Measurements from ENCODE around the gene LRRC26.

LRRC26 gene

DNA sequence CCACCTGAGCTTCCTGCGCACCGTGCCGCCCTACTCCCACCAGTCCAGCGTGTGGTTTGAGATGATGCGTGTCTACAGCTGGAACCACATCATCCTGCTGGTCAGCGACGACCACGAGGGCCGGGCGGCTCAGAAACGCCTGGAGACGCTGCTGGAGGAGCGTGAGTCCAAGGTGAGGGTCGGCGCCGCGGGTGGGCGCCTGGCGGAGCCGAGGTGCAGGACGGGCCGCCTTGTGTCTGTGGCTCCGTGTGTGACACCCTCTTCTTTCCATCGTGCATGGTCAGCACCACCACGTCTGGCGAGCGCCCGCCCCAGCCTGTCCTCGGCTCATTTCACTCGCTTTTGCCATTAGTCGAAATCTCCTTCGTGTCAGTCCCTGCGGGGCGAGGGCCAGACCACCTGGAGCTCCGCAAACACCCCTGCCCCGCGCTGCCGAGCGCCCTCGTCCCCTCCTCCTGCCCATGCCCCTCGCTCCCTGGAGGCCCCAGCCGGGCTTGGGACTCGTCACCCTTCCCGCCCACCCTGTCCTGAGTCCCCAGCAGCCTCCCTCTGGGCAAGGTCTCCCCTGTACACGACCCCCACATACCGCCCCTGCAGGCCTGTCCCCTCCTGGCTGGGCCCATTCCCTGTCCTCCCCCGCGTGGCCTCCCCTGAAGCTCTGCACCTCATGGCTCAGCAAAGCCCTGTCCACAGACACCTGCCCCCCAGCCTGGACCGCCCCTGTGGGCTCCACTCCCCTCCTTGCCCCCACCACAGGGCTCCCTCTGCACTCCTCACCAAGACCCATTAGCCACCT lies 23.9 kb downstream of the LRRC26 start:
- peaks cover 47% of the 10 kb centered on the region for H3K27me3 ChIP-seq (ENCODE audit: insufficient read depth, low read length)
- no peaks in the 10 kb centered on the region for H3K4me1 ChIP-seq (ENCODE audit: insufficient read depth, low read length)
- no peak overlapping the region for H3K27ac ChIP-seq (ENCODE audit: low read depth, low read length)
- H3K9ac ChIP-seq (ENCODE audit: low read depth, low read length): no peak overlapping the region
- H3K36me3 ChIP-seq (ENCODE audit: insufficient read depth, low read length): no peaks in the 10 kb centered on the region
- H3K4me3 ChIP-seq (ENCODE audit: low read length): no peak overlapping the region
- WGBS: 52% methylated on average over 49 of the region's 49 CpGs
- H3K9me3 ChIP-seq (ENCODE audit: insufficient read depth, low read depth, low read length): no peaks in the 10 kb centered on the region

DNA sequence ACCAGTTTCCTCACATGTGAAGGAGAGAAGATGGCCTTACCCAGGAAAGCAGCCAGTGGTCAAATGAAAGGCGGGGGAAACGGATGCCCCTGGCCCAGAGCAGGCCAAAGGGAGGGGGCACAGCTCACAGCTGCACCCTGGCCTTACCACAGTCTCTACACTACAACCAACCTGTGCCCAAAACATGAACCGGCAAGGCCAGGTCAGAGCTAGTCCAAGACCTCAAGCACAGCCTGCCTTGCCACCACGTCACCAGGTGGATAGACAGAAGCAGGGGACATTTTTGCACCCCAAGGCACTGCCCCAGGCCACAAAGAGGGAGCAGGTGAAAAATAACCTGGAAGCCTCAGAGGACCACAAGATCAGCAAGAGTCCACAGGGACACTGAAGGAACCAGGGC lies 26.4 kb downstream of the LRRC26 start:
- Histone ChIP-seq H3K27me3 (ENCODE audit: insufficient read depth, low read length) (peaks cover 72% of the 10 kb centered on the region), H3K4me3 (ENCODE audit: low read length) (no peak overlapping the region), H3K9me3 (ENCODE audit: insufficient read depth, low read depth, low read length) (no peaks in the 10 kb centered on the region), H3K27ac (ENCODE audit: low read depth, low read length) (no peak overlapping the region), H3K36me3 (ENCODE audit: insufficient read depth, low read length) (no peaks in the 10 kb centered on the region), H3K9ac (ENCODE audit: low read depth, low read length) (no peak overlapping the region), H3K4me1 (ENCODE audit: insufficient read depth, low read length) (no peaks in the 10 kb centered on the region)
- WGBS: 55% methylated on average over 4 of the region's 4 CpGs

DNA sequence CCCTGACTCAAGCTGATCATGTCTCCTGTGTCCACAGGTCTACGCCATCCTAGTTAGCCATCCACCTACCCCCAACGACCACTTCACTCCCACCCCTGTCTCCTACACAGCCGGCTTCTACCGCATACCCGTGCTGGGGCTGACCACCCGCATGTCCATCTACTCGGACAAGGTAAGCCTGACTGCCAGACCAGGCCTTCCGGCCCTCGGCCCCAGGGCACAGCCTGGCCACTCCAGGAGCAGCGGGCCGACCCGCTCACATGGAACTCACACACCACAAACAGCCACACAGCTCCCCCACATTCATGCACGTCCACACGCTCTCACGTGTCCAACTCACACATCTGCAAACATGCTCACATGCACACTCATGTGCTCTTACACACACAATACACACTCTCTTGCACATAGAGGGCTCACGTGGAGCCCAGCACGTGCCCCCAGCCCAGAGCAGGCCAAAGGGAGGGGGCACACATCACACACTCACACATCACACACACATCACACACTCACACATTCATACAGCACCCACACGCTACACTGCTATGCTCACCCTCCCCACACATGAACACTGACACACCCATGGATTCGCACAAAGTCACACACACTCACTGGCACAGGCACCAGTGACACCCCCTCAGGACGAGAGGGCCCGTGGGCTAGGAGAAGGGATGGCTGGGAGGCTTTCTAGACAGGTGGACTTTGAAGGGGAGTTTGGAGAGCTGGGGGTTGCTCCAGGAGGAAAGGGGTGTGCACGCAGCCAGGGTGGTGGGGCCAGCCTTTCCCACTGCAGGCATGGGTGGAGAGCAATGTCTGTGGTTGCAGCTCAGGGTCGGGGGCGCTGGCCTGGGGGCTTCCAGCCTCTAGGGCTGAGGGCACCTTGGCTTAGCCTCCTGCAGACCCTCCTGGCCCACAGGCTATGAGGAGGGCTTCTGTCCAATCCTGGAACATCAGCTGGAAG lies 27.6 kb downstream of the LRRC26 start:
- Histone ChIP-seq H3K27me3 (ENCODE audit: insufficient read depth, low read length) (peaks cover 81% of the 10 kb centered on the region), H3K4me3 (ENCODE audit: low read length) (no peak overlapping the region), H3K27ac (ENCODE audit: low read depth, low read length) (no peak overlapping the region), H3K9me3 (ENCODE audit: insufficient read depth, low read depth, low read length) (no peaks in the 10 kb centered on the region), H3K36me3 (ENCODE audit: insufficient read depth, low read length) (no peaks in the 10 kb centered on the region), H3K4me1 (ENCODE audit: insufficient read depth, low read length) (no peaks in the 10 kb centered on the region), H3K9ac (ENCODE audit: low read depth, low read length) (no peak overlapping the region)
- WGBS: 80% methylated on average over 24 of the region's 24 CpGs

DNA sequence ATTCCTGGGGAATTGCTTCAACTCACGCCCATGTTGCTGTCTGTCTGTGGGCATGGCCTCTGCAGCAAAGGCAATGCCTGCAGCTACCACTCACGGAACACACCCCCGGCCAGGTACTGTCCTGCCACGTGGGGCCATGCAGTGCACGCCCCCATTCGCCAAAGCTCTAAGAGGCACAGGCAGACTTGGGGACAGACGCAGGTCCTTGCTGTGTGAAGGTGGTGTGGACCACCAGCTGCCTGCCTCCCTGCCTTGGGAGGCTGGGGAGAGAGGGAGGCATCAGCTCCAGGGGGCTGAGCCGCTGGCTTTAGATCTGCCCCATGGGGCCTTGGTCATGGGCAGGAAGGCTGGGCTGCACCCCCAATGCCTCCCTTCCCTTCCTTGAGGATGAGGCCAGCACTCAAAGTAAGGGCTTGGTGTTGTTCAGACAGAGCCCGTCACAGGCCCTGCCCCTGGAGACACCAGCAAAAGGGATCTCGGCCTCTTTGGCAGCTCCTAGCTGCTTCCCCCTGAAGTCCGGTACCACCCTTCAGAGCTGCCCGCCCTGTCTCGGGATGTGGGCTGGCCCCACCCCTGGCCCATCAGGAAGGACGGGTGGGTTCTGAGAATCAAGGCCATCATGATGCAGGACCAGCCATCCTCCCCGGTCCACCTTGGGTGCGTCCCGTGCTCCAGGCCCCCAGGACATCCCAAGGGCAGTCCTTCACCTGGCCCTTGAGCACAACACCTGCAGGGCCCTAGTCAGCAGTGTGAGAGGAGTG lies 28.6 kb downstream of the LRRC26 start:
- 79% methylated on average over 17 of the region's 17 CpGs for WGBS
- H3K4me3 ChIP-seq (ENCODE audit: low read length): no peak overlapping the region
- H3K27ac ChIP-seq (ENCODE audit: low read depth, low read length): no peak overlapping the region
- H3K27me3 ChIP-seq (ENCODE audit: insufficient read depth, low read length): peaks cover 86% of the 10 kb centered on the region
- H3K4me1 ChIP-seq (ENCODE audit: insufficient read depth, low read length): no peaks in the 10 kb centered on the region
- H3K9me3 ChIP-seq (ENCODE audit: insufficient read depth, low read depth, low read length): no peaks in the 10 kb centered on the region
- no peak overlapping the region for H3K9ac ChIP-seq (ENCODE audit: low read depth, low read length)
- H3K36me3 ChIP-seq (ENCODE audit: insufficient read depth, low read length): no peaks in the 10 kb centered on the region

DNA sequence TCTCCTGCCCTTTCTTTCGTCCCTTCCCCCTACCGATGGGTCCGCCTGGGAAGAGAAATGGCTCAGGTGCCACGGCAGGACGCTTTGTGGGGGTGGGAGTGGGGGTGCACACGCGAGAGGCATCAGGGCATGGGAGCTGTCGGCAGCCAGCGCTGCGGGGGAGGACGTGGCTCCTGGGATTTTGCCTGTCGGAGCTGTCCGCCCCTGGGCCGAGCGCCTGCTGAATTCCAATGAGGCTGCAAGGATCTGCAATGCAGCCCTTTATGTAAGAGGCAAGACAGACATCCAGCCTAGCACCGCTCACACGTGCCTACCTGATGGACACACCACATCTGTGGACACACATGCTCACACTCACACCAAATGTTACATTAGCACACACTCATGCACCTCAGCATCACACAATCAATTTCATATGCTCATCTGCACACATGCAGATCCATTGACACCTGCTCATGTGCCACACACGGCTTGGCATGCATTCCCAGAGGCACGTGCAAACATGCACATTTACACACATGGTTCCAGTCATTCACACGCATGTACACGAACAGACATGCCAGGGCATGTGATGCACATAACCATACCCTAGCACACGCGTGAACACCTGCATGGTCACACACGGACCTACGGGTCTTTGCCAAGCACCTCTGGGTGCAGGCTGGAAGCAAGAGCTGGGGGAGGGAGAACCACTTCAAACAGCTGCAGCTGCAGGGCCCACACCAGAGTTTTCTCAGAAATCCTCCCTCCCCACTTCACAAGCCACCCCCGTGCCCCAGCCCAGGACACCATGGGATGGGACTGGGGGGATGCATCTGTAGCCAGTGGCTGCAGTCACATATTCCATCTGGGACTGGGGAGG lies 29.5 kb downstream of the LRRC26 start:
- Histone ChIP-seq H3K4me1 (ENCODE audit: insufficient read depth, low read length) (no peaks in the 10 kb centered on the region), H3K9ac (ENCODE audit: low read depth, low read length) (no peak overlapping the region), H3K36me3 (ENCODE audit: insufficient read depth, low read length) (no peaks in the 10 kb centered on the region), H3K27me3 (ENCODE audit: insufficient read depth, low read length) (peaks cover 86% of the 10 kb centered on the region), H3K9me3 (ENCODE audit: insufficient read depth, low read depth, low read length) (no peaks in the 10 kb centered on the region), H3K27ac (ENCODE audit: low read depth, low read length) (no peak overlapping the region), H3K4me3 (ENCODE audit: low read length) (no peak overlapping the region)
- WGBS: 63% methylated on average over 26 of the region's 26 CpGs

DNA sequence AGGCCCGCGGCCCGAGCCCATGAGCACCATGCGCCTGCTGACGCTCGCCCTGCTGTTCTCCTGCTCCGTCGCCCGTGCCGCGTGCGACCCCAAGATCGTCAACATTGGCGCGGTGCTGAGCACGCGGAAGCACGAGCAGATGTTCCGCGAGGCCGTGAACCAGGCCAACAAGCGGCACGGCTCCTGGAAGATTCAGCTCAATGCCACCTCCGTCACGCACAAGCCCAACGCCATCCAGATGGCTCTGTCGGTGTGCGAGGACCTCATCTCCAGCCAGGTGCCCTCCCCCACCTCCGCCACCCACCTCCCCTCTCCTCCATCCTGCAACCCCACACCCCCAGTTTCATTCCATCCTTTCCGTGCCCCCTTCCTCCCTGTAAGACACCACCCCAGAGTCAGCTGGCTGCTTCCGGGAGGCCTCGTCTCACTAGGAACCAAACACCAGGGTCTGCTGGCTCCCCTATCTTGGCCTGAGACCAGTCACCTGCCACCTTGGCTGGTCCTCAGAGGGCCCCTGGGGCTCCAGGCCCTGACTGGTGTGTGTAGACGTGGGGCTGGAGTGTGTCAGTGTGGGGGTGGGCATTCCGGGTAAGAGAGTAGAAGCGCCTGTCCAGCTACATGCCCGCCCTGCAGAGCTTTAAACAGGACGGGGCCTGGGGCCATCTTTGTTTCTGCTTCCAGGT lies 30.2 kb downstream of the LRRC26 start:
- Histone ChIP-seq H3K4me3 (ENCODE audit: low read length) (no peak overlapping the region; the same call in 1 of the 2 replicates), H3K36me3 (ENCODE audit: insufficient read depth, low read length) (no peaks in the 10 kb centered on the region), H3K9me3 (ENCODE audit: insufficient read depth, low read depth, low read length) (no peaks in the 10 kb centered on the region), H3K27me3 (ENCODE audit: insufficient read depth, low read length) (peaks cover 91% of the 10 kb centered on the region), H3K27ac (ENCODE audit: low read depth, low read length) (no peak overlapping the region), H3K9ac (ENCODE audit: low read depth, low read length) (no peak overlapping the region), H3K4me1 (ENCODE audit: insufficient read depth, low read length) (no peaks in the 10 kb centered on the region)
- WGBS: 39% methylated on average over 37 of the region's 37 CpGs

DNA sequence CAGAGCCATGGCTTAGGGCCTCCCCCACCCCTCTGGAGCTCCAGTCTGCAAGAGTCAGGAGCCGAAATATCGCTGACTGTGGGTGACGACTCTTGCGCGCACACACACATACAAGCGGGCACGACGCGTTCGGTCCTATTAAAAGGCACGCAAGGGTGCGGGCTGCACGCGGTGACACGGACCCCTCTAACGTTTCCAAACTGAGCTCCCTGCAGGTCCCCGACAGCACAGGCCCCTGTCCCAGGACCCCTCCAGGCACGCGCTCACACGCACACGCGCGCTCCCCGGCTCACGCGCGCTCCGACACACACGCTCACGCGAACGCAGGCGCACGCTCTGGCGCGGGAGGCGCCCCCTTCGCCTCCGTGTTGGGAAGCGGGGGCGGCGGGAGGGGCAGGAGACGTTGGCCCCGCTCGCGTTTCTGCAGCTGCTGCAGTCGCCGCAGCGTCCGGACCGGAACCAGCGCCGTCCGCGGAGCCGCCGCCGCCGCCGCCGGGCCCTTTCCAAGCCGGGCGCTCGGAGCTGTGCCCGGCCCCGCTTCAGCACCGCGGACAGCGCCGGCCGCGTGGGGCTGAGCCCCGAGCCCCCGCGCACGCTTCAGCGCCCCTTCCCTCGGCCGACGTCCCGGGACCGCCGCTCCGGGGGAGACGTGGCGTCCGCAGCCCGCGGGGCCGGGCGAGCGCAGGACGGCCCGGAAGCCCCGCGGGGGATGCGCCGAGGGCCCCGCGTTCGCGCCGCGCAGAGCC lies 31.0 kb downstream of the LRRC26 start, which contains the start of gene GRIN1:
Gene GRIN1 (plus strand): TSS at position 433 of the 746 bp plus-strand sequence. CDS start 333 bp downstream, outside the sequence.
- H3K9me3 ChIP-seq (ENCODE audit: insufficient read depth, low read depth, low read length): no peaks in the 10 kb centered on the region
- peak within 1 kb of the TSS; percentile 28; the same call in 1 of the 2 replicates for H3K4me3 ChIP-seq (ENCODE audit: low read length)
- H3K4me1 ChIP-seq (ENCODE audit: insufficient read depth, low read length): no peaks in the 10 kb centered on the region
- H3K9ac ChIP-seq (ENCODE audit: low read depth, low read length): no peak within 1 kb of the TSS
- H3K27me3 ChIP-seq (ENCODE audit: insufficient read depth, low read length): peaks cover 87% of the 10 kb centered on the region
- H3K36me3 ChIP-seq (ENCODE audit: insufficient read depth, low read length): no peaks in the 10 kb centered on the region
- H3K27ac ChIP-seq (ENCODE audit: low read depth, low read length): no peak within 1 kb of the TSS
- 11% methylated on average over 104 of the region's 104 CpGs for WGBS

DNA sequence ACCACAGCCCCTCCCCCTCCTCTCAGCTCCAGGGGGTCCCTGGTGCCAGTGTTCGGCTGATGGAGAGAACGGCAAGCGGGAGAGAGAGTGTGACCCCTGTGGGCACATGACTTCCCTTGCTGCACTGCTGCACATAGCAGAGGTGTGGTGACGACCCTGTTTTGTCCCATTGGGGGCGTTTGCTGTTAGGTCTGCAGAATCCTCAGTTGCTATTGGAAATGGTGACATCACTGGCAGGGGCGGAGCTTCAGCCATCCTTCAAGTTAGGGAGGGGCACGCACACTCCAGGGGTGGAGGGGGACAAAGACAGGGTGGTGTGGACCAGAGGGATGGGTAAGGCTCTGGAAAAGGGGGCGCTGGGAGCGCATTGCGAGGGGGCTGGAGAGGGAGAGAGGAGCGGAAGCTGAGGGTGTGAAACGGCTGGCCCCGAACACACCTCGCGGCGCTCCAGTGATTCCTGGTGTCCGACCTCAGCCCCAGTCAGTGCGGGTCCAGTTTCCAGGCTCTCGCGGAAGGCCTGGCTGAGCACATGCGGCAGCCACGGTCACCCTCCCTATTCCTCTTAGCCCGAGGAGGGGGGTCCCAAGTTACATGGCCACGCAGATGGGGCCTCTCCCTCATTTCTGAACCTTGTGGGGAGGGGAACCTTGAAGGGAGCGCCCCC lies 31.7 kb downstream of the LRRC26 start:
- WGBS: 15% methylated on average over 25 of the region's 25 CpGs
- H3K9me3 ChIP-seq (ENCODE audit: insufficient read depth, low read depth, low read length): no peaks in the 10 kb centered on the region
- no peak overlapping the region for H3K9ac ChIP-seq (ENCODE audit: low read depth, low read length)
- H3K27ac ChIP-seq (ENCODE audit: low read depth, low read length): no peak overlapping the region
- H3K36me3 ChIP-seq (ENCODE audit: insufficient read depth, low read length): no peaks in the 10 kb centered on the region
- H3K4me3 ChIP-seq (ENCODE audit: low read length): peak overlapping the region; percentile 28; the same call in 1 of the 2 replicates
- no peaks in the 10 kb centered on the region for H3K4me1 ChIP-seq (ENCODE audit: insufficient read depth, low read length)
- peaks cover 83% of the 10 kb centered on the region for H3K27me3 ChIP-seq (ENCODE audit: insufficient read depth, low read length)

All from HUES64 (cell line).